Endothelial cell of umbilical vein (primary cell): Measurements from ENCODE around the gene SIM2.

ENCODE experiments used
- CTCF ChIP-seq, 2 donors: IDR thresholded peaks; 1 replicate in 1 of 2; 2 replicates in 1 of 2; pipeline ENCODE4 v1.5.1; 2011; ENCODE audit warnings: low read length in 2 of 2, mild to moderate bottlenecking in 2 of 2, moderate library complexity in 2 of 2, control low read depth in 1 of 2, inconsistent platforms in 1 of 2, low read depth in 1 of 2; ENCODE audit not compliant: insufficient read depth in 1 of 2; ENCODE audit errors: extremely low read depth in 1 of 2
- JUN ChIP-seq: IDR thresholded peaks from 2 replicates; pipeline ENCODE4 v1.6.1; 2011; ENCODE audit warnings: borderline replicate concordance, low read depth; ENCODE audit not compliant: insufficient read length, insufficient read depth
- MAX ChIP-seq: IDR thresholded peaks from 2 replicates; pipeline ENCODE4 v1.6.1; 2011; ENCODE audit not compliant: insufficient read depth, insufficient read length
- POLR2A ChIP-seq: IDR thresholded peaks from 2 replicates; pipeline ENCODE4 v1.6.1; 2012; ENCODE audit warnings: low read depth, mild to moderate bottlenecking, control low read depth, low read length

GRCh38 chr21:36747041-36747814 lies 48.3 kb downstream of the SIM2 start:
- TF ChIP-seq CTCF (IDR thresholded peaks at IDR 0.05; ENCODE audit: extremely low read depth in 1 of 2, insufficient read depth in 1 of 2, low read depth in 1 of 2, low read length in 2 of 2) (no peak), POLR2A (no peak), JUN (no peak), MAX (no peak)
